K562 (cell line): Measurements from ENCODE around the gene MAGIX. TPM values are rescaled to one million over a fixed set of nuclear protein-coding genes. Genes with fewer than 3 reads are reported as not detected.

ENCODE experiments used
- CBFA2T2 ChIP-seq: fragments of 450-650 bp; conservative IDR thresholded peaks from 2 replicates; pipeline ENCODE4 v1.6.1; 2017; ENCODE audit warnings: mild to moderate bottlenecking
- CC2D1A ChIP-seq: fragments of 450-650 bp; IDR thresholded peaks from 2 replicates; pipeline ENCODE4 v1.6.1; 2017; ENCODE audit warnings: mild to moderate bottlenecking
- CSDE1 ChIP-seq, 2 experiments: fragments of 450-650 bp; IDR thresholded peaks; 2 replicates each; pipeline ENCODE4 v1.6.1; 2016; ENCODE audit warnings: mild to moderate bottlenecking in 1 of 2
- DIDO1 ChIP-seq: fragments of 450-650 bp; IDR thresholded peaks from 2 replicates; pipeline ENCODE4 v1.6.1; 2016; ENCODE audit warnings: low read depth, missing biosample characterization, missing genetic modification characterization
- EHMT2 ChIP-seq: fragments of 450-650 bp; IDR thresholded peaks from 2 replicates; pipeline ENCODE4 v1.6.1; 2018; ENCODE audit warnings: antibody characterized with exemption
- FIP1L1 ChIP-seq: fragments of 200-400 bp; formaldehyde crosslinking; IDR thresholded peaks from 2 replicates; pipeline ENCODE4 v1.6.1; 2018; ENCODE audit warnings: mild to moderate bottlenecking, low read depth, low read length; ENCODE audit not compliant: poor library complexity, severe bottlenecking
- FOXJ3 ChIP-seq: sonication (generic); formaldehyde crosslinking; IDR thresholded peaks from 2 replicates; pipeline ENCODE4 v1.4.0; 2020; ENCODE audit warnings: mild to moderate bottlenecking, missing genetic modification reagents
- IFI16 ChIP-seq: fragments of 250-450 bp; sonication (Bioruptor Pico); IDR thresholded peaks from 2 replicates; pipeline ENCODE4 v2.1.2; 2022; ENCODE audit warnings: mild to moderate bottlenecking, inconsistent platforms
- JUNB ChIP-seq: fragments of 450-650 bp; formaldehyde crosslinking; conservative IDR thresholded peaks from 2 replicates; pipeline ENCODE4 v1.4.0; 2020; ENCODE audit warnings: mild to moderate bottlenecking
- NCOA6 ChIP-seq: fragments of 450-650 bp; IDR thresholded peaks from 2 replicates; pipeline ENCODE4 v1.6.1; 2017; ENCODE audit warnings: mild to moderate bottlenecking
- POU5F1 ChIP-seq: fragments of 150-350 bp; IDR thresholded peaks from 2 replicates; pipeline ENCODE4 v1.6.1; 2014; ENCODE audit warnings: borderline replicate concordance, low read length, low read depth, mild to moderate bottlenecking; ENCODE audit not compliant: partially characterized antibody
- RBM34 ChIP-seq: fragments of 200-400 bp; formaldehyde crosslinking; IDR thresholded peaks from 2 replicates; pipeline ENCODE4 v1.6.1; 2018; ENCODE audit warnings: low read length, borderline replicate concordance; ENCODE audit not compliant: insufficient read depth
- RBM39 ChIP-seq: fragments of 200-400 bp; formaldehyde crosslinking; optimal IDR thresholded peaks from 2 replicates; pipeline ENCODE3; 2018; ENCODE audit warnings: low read depth, low read length
- RFX1 ChIP-seq: fragments of 450-650 bp; IDR thresholded peaks from 2 replicates; pipeline ENCODE4 v1.6.1; 2016; ENCODE audit warnings: mild to moderate bottlenecking, moderate library complexity
- SLC30A9 ChIP-seq: fragments of 250-450 bp; sonication (Bioruptor Pico); IDR thresholded peaks from 2 replicates; pipeline ENCODE4 v1.8.0; 2022; ENCODE audit warnings: mild to moderate bottlenecking, moderate library complexity
- TEAD1 ChIP-seq, 2 experiments: fragments of 450-650 bp in 1 of 2; sonication (generic) in 1 of 2; formaldehyde crosslinking; IDR thresholded peaks; 2 replicates each; pipeline versions ENCODE4 v1.4.0 to v1.8.0; 2020 to 2022; ENCODE audit warnings: mild to moderate bottlenecking in 2 of 2, missing genetic modification reagents in 1 of 2
- THRAP3 ChIP-seq: fragments of 450-650 bp; IDR thresholded peaks from 2 replicates; pipeline ENCODE4 v1.6.1; 2016; ENCODE audit warnings: mild to moderate bottlenecking, inconsistent platforms, borderline replicate concordance
- ZNF175 ChIP-seq: fragments of 200-800 bp; sonication (Bioruptor generic); IDR thresholded peaks from 2 replicates; pipeline ENCODE4 v1.6.1; 2016; ENCODE audit warnings: low read depth, mild to moderate bottlenecking, missing genetic modification characterization, missing compliant biosample characterization
- ZNF589 ChIP-seq: fragments of 200-800 bp; sonication (Bioruptor generic); IDR thresholded peaks from 2 replicates; pipeline ENCODE4 v1.6.1; 2016; ENCODE audit warnings: low read depth, missing genetic modification characterization, missing compliant biosample characterization
- polyA plus RNA-seq, 8 experiments: library from polyadenylated mRNA; depleted of rRNA in 4 of 8; stranded (reverse) in 5 of 8; unstranded in 3 of 8; fragments of >200 nt; fragmentation: Nextera tagmentation in 2 of 8; fragmentation: Illumina TruSeq in 1 of 8; extraction: Ambion mirVana in 2 of 8; extraction: Trizol in 1 of 8; gene quantifications; 2 replicates each; pipeline versions ENCODE4 v1.2.1 to v1.2.3, GENCODE V29; 2011 to 2014; ENCODE audit warnings: inconsistent platforms in 1 of 8, missing spikeins in 1 of 8
- total RNA-seq, 7 experiments: library from RNA; depleted of rRNA in 6 of 7; stranded (reverse); fragments of >200 nt in 6 of 7; fragmentation: Illumina TruSeq in 2 of 7; extraction: Trizol in 2 of 7; gene quantifications; 2 replicates each; pipeline versions ENCODE4 v1.2.1 to v1.2.3, GENCODE V29; 2011 to 2021; ENCODE audit warnings: low replicate concordance in 1 of 7
- TF ChIP-seq, protein P1 (sequence below), 3 experiments: IDR thresholded peaks in 2 of 3; conservative IDR thresholded peaks in 1 of 3; 2 replicates each; pipeline ENCODE4 v1.5.1; 2011 to 2012; ENCODE audit warnings: low read length in 3 of 3, mild to moderate bottlenecking in 3 of 3, control low read depth in 2 of 3, improper control_type of control experiment in 1 of 3, inconsistent platforms in 1 of 3, low read depth in 1 of 3, mixed read lengths in 1 of 3, moderate library complexity in 1 of 3; ENCODE audit not compliant: insufficient read depth in 2 of 3
- TF ChIP-seq, protein P2 (sequence below): sonication (generic); formaldehyde crosslinking; IDR thresholded peaks from 2 replicates; pipeline ENCODE4 v1.8.0; 2023; ENCODE audit warnings: mild to moderate bottlenecking, missing genetic modification reagents

MAGIX gene
- total and polyA plus RNA-seq, 9 of the 15 experiments (the other 6 are each of a cell fraction or from before 2014, with no cell fraction given), result 0.08 to 3.5 (median 0.47) TPM

DNA sequence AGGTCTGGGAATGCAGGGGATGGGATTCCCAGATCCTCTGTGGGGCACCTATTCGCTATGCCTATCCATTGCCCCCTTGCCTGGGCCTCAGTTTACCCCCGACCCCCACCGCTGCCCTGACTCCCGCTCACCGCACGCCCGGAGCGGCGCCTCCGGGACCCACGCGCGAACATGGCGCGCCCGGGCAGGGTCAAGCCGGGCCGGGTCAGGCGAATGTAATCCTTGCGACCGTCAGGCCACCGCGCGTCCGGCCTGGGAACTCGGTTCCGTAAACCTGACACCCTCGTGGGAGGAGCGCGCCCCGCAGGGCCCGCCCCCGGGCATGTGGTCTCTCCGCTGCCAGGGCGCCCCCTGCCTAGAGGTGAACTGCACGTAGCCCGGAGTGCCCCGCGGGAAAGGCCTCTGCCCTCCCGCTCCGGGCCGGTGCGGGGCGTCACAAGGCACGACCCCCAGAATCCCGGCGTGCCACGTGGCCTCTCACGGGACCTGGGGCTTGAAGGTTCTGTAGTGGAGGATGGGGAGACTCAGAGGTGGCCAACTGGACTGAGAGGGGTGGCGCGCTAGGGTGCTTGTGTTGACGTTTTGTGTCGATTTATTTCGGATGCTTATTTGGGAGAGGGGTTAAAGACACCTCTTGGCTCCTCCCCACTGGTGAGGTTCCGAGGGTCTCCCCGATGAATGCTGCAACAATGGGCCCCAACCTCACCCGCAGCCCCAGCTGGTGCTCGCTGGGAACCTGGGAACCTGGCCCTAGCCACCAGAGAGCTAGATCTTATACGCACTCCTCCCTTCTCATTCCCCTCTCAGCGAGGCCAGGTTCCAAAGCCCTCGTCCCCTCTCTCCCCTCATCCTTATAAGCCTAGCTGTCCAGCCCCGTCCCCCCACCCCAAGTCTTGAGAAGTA is 23.8 kb downstream of the MAGIX start, which contains the start of gene PRICKLE3 (continued):
- TF ChIP-seq RBM39 (no peak), RBM34 (no peak), CC2D1A (no peak), FOXJ3 (CRISPR knock-in tag) (no peak), IFI16 (CRISPR knock-in tag) (no peak), ZNF589 (CRISPR knock-in tag) (no peak), FIP1L1 (peak; percentile 39), RFX1 (no peak), EHMT2 (no peak), SLC30A9 (no peak), POU5F1 (no peak), CBFA2T2 (no peak), DIDO1 (no peak), NCOA6 (no peak), ZNF175 (CRISPR knock-in tag) (0 out of 2 replicates have a peak, but pooled peaks have one; percentile 38), CSDE1 (IDR thresholded peaks at IDR 0.05) (no peak), JUNB (CRISPR knock-in tag) (no peak), TEAD1 (CRISPR knock-in tag; IDR thresholded peaks at IDR 0.05) (0 out of 4 replicates have a peak, but pooled peaks of 1 of the 2 experiments have one; percentile 65), THRAP3 (no peak)
- TF ChIP-seq, protein P1, sequence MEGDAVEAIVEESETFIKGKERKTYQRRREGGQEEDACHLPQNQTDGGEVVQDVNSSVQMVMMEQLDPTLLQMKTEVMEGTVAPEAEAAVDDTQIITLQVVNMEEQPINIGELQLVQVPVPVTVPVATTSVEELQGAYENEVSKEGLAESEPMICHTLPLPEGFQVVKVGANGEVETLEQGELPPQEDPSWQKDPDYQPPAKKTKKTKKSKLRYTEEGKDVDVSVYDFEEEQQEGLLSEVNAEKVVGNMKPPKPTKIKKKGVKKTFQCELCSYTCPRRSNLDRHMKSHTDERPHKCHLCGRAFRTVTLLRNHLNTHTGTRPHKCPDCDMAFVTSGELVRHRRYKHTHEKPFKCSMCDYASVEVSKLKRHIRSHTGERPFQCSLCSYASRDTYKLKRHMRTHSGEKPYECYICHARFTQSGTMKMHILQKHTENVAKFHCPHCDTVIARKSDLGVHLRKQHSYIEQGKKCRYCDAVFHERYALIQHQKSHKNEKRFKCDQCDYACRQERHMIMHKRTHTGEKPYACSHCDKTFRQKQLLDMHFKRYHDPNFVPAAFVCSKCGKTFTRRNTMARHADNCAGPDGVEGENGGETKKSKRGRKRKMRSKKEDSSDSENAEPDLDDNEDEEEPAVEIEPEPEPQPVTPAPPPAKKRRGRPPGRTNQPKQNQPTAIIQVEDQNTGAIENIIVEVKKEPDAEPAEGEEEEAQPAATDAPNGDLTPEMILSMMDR (IDR thresholded peaks at IDR 0.05 in 2 of 3, conservative IDR thresholded peaks at IDR 0.05 in 1 of 3; ENCODE audit: insufficient read depth in 2 of 3, low read depth in 1 of 3, low read length in 3 of 3), result peak; percentile 57 to 65 (median 61)
- TF ChIP-seq, protein P2, sequence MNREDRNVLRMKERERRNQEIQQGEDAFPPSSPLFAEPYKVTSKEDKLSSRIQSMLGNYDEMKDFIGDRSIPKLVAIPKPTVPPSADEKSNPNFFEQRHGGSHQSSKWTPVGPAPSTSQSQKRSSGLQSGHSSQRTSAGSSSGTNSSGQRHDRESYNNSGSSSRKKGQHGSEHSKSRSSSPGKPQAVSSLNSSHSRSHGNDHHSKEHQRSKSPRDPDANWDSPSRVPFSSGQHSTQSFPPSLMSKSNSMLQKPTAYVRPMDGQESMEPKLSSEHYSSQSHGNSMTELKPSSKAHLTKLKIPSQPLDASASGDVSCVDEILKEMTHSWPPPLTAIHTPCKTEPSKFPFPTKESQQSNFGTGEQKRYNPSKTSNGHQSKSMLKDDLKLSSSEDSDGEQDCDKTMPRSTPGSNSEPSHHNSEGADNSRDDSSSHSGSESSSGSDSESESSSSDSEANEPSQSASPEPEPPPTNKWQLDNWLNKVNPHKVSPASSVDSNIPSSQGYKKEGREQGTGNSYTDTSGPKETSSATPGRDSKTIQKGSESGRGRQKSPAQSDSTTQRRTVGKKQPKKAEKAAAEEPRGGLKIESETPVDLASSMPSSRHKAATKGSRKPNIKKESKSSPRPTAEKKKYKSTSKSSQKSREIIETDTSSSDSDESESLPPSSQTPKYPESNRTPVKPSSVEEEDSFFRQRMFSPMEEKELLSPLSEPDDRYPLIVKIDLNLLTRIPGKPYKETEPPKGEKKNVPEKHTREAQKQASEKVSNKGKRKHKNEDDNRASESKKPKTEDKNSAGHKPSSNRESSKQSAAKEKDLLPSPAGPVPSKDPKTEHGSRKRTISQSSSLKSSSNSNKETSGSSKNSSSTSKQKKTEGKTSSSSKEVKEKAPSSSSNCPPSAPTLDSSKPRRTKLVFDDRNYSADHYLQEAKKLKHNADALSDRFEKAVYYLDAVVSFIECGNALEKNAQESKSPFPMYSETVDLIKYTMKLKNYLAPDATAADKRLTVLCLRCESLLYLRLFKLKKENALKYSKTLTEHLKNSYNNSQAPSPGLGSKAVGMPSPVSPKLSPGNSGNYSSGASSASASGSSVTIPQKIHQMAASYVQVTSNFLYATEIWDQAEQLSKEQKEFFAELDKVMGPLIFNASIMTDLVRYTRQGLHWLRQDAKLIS (CRISPR knock-in tag), result no peak
